H1 (cell line): ENCODE measurements around the gene RAB3GAP2. TPM values are rescaled to one million over a fixed set of nuclear protein-coding genes. Genes with fewer than 3 reads are reported as not detected.

Experiments
- CTCF ChIA-PET: fragments of 300-600 bp; sonication (Branson Sonifier 250); formaldehyde crosslinking; loops from one replicate; lab custom pipeline; 2021; ENCODE audit not compliant: partially characterized antibody; lab: Charles Lee
- POLR2A ChIA-PET: fragments of 300-600 bp; sonication (Branson Sonifier 250); formaldehyde crosslinking; loops from one replicate; lab custom pipeline; 2021; ENCODE audit warnings: inconsistent platforms; ENCODE audit not compliant: partially characterized antibody; lab: Charles Lee
- DNase-seq, 2 experiments: peaks; one replicate each; pipeline versions ENCODE4 v3.0.0 to v3.0.0-alpha.2; 2010 to 2022; ENCODE audit warnings: low spot score in 2 of 2, low read depth in 1 of 2, mixed read lengths in 1 of 2
- FAIRE-seq: peaks from 2 replicates; lab custom pipeline; 2011; peaks lifted over from hg19 to GRCh38; lab: Jason Lieb, UNC
- H2AFZ ChIP-seq: 2 replicates; pipeline ENCODE4 v1.8.1; 2012; ENCODE audit warnings: low read length, inconsistent platforms
- H2AK5ac ChIP-seq: 2 replicates; pipeline ENCODE4 v1.6.1; 2013; ENCODE audit warnings: low read depth, low read length
- H2BK120ac ChIP-seq: replicated peaks from 2 replicates; pipeline ENCODE3; 2013; ENCODE audit warnings: low read depth, low read length, inconsistent platforms
- H2BK12ac ChIP-seq: 2 replicates; pipeline ENCODE4 v1.6.1; 2013; ENCODE audit warnings: low read depth, low read length
- H2BK15ac ChIP-seq: 2 replicates; pipeline ENCODE4 v1.6.1; 2013; ENCODE audit warnings: low read length
- H2BK20ac ChIP-seq: 2 replicates; pipeline ENCODE4 v1.6.1; 2013; ENCODE audit warnings: low read length
- H2BK5ac ChIP-seq: 2 replicates; pipeline ENCODE4 v1.6.1; 2013; ENCODE audit warnings: low read depth, low read length
- H3K14ac ChIP-seq: 2 replicates; pipeline ENCODE4 v1.6.1; 2013; ENCODE audit warnings: inconsistent platforms; ENCODE audit not compliant: insufficient read length
- H3K18ac ChIP-seq: 2 replicates; pipeline ENCODE4 v1.6.1; 2013; ENCODE audit warnings: low read length; ENCODE audit errors: extremely low read depth
- H3K23ac ChIP-seq: 2 replicates; pipeline ENCODE4 v1.6.1; 2013; ENCODE audit warnings: inconsistent platforms; ENCODE audit not compliant: insufficient read length
- H3K23me2 ChIP-seq: 2 replicates; pipeline ENCODE4 v1.6.1; 2013; ENCODE audit warnings: low read depth, low read length
- H3K27ac ChIP-seq: 2 replicates; pipeline ENCODE4 v1.6.1; 2011; ENCODE audit warnings: low read depth, low read length, inconsistent platforms
- H3K27me3 ChIP-seq, 4 experiments: replicated peaks in 1 of 4; 1 replicate in 1 of 4; 2 replicates in 3 of 4; pipeline versions ENCODE4 v1.6.1 to v1.8.1; 2011 to 2013; ENCODE audit warnings: low read length in 3 of 4, mild to moderate bottlenecking in 3 of 4, inconsistent platforms in 2 of 4, mixed read lengths in 2 of 4, moderate library complexity in 1 of 4; ENCODE audit not compliant: control insufficient read depth in 3 of 4, insufficient read depth in 3 of 4; ENCODE audit errors: extremely low read depth in 1 of 4
- H3K36me3 ChIP-seq, 4 experiments: 2 replicates each; pipeline versions ENCODE4 v1.6.1 to v1.8.1; 2011 to 2013; ENCODE audit warnings: mild to moderate bottlenecking in 4 of 4, low read length in 3 of 4, moderate library complexity in 2 of 4, control low read depth in 1 of 4, inconsistent platforms in 1 of 4; ENCODE audit not compliant: insufficient read depth in 4 of 4, control insufficient read depth in 2 of 4
- H3K4ac ChIP-seq: replicated peaks from 2 replicates; pipeline ENCODE3; 2013; ENCODE audit warnings: low read length, low read depth, mixed read lengths, inconsistent platforms; ENCODE audit not compliant: insufficient read length
- H3K4me1 ChIP-seq, 4 experiments: replicated peaks in 1 of 4; 1 replicate in 1 of 4; 2 replicates in 3 of 4; pipeline versions ENCODE4 v1.6.1 to v1.8.1; 2011 to 2013; ENCODE audit warnings: low read length in 3 of 4, inconsistent platforms in 2 of 4, mixed read lengths in 1 of 4; ENCODE audit not compliant: insufficient read depth in 4 of 4, control insufficient read depth in 3 of 4
- H3K4me2 ChIP-seq, 2 experiments: 2 replicates each; pipeline versions ENCODE4 v1.6.1 to v1.8.1; 2011 to 2013; ENCODE audit warnings: low read depth in 2 of 2, low read length in 2 of 2, control low read depth in 1 of 2, inconsistent platforms in 1 of 2, mild to moderate bottlenecking in 1 of 2; ENCODE audit not compliant: insufficient read depth in 1 of 2
- H3K4me3 ChIP-seq, 4 experiments: fragments of 200-600, 300-600 bp in 1 of 4; sonication (generic), shearing (Covaris generic), sonication (Bioruptor Twin) in 1 of 4; 2 replicates each; pipeline versions ENCODE4 v1.5.1 to v1.8.1; 2011 to 2016; ENCODE audit warnings: low read length in 4 of 4, low read depth in 3 of 4, control low read depth in 2 of 4, inconsistent platforms in 2 of 4, mild to moderate bottlenecking in 2 of 4, mixed read lengths in 1 of 4, moderate library complexity in 1 of 4; ENCODE audit not compliant: insufficient read depth in 2 of 4; ENCODE audit errors: extremely low read depth in 1 of 4
- H3K56ac ChIP-seq: replicated peaks from 2 replicates; pipeline ENCODE3; 2013; ENCODE audit warnings: low read depth, mild to moderate bottlenecking, mixed read lengths, low read length, inconsistent platforms; ENCODE audit not compliant: insufficient read length
- H3K79me1 ChIP-seq: 2 replicates; pipeline ENCODE4 v1.6.1; 2013; ENCODE audit warnings: low read depth, low read length, control low read depth
- H3K79me2 ChIP-seq, 2 experiments: 2 replicates each; pipeline versions ENCODE4 v1.6.1 to v1.8.1; 2012 to 2013; ENCODE audit warnings: low read length in 2 of 2, mild to moderate bottlenecking in 2 of 2, inconsistent platforms in 1 of 2; ENCODE audit not compliant: insufficient read depth in 2 of 2, control insufficient read depth in 1 of 2
- H3K9ac ChIP-seq, 4 experiments: replicated peaks in 1 of 4; 1 replicate in 1 of 4; 2 replicates in 3 of 4; pipeline versions ENCODE4 v1.6.1 to v1.8.1; 2011 to 2013; ENCODE audit warnings: low read depth in 3 of 4, low read length in 3 of 4, control low read depth in 2 of 4, mild to moderate bottlenecking in 2 of 4, moderate library complexity in 2 of 4, inconsistent platforms in 1 of 4; ENCODE audit errors: extremely low read depth in 1 of 4
- H3K9me3 ChIP-seq, 2 experiments: 2 replicates each; pipeline versions ENCODE4 v1.6.1 to v1.8.1; 2012 to 2013; ENCODE audit warnings: mild to moderate bottlenecking in 2 of 2, moderate library complexity in 2 of 2, control low read depth in 1 of 2, inconsistent platforms in 1 of 2, low read depth in 1 of 2, low read length in 1 of 2, mixed read lengths in 1 of 2; ENCODE audit not compliant: insufficient read depth in 2 of 2
- H4K20me1 ChIP-seq, 2 experiments: replicated peaks in 1 of 2; 2 replicates each; pipeline versions ENCODE3 to v1.8.1; 2011 to 2013; ENCODE audit warnings: inconsistent platforms in 2 of 2, low read length in 2 of 2, mild to moderate bottlenecking in 1 of 2; ENCODE audit not compliant: insufficient read depth in 2 of 2, control insufficient read depth in 1 of 2
- H4K5ac ChIP-seq: 2 replicates; pipeline ENCODE4 v1.6.1; 2013; ENCODE audit warnings: low read length, low read depth, mixed read lengths, inconsistent platforms; ENCODE audit not compliant: insufficient read length
- H4K8ac ChIP-seq: 2 replicates; pipeline ENCODE4 v1.8.0; 2013; ENCODE audit warnings: mild to moderate bottlenecking, moderate library complexity, low read length, inconsistent platforms; ENCODE audit not compliant: insufficient read depth; ENCODE audit errors: extremely low read depth
- H4K91ac ChIP-seq: replicated peaks from 2 replicates; pipeline ENCODE3; 2013; ENCODE audit warnings: low read length, mixed read lengths, inconsistent platforms; ENCODE audit not compliant: insufficient read length
- CBX5 ChIP-seq: fragments of 300-800, 300-1000 bp; sonication (generic); IDR thresholded peaks from 2 replicates; pipeline ENCODE4 v1.7.1; 2016; ENCODE audit warnings: antibody characterized with exemption, low read length, low read depth
- RNF2 ChIP-seq: fragments of 200-900, 300-1000 bp; sonication (generic); IDR thresholded peaks from 2 replicates; pipeline ENCODE4 v1.7.1; 2016; ENCODE audit warnings: borderline replicate concordance, low read depth, mild to moderate bottlenecking, antibody characterized with exemption, low read length; ENCODE audit not compliant: poor library complexity, severe bottlenecking; ENCODE audit errors: missing control alignments
- SAP30 ChIP-seq: fragments of 300-600 bp; sonication (generic); IDR thresholded peaks from 2 replicates; pipeline ENCODE4 v1.7.1; 2012; ENCODE audit warnings: low read length, moderate library complexity, mild to moderate bottlenecking, inconsistent platforms; ENCODE audit not compliant: insufficient read depth, insufficient replicate concordance
- TBP ChIP-seq: IDR thresholded peaks from 2 replicates; pipeline ENCODE4 v1.6.1; 2011; ENCODE audit warnings: low read depth, low read length, improper control_type of control experiment
- TEAD4 ChIP-seq: IDR thresholded peaks from 2 replicates; pipeline ENCODE4 v1.6.1; 2012; ENCODE audit warnings: low read depth, low read length, inconsistent platforms, mixed read lengths
- WGBS, 2 experiments: shearing (Covaris generic) in 1 of 2; methylation state at CpG; one replicate each; pipeline versions ENCODE4 v1.1.6 to v1.1.7; 2013 to 2015; ENCODE audit warnings: low lambda C conversion rate in 2 of 2, mixed read lengths in 2 of 2, inconsistent platforms in 1 of 2, low coverage in 1 of 2, missing lambda C conversion rate in 1 of 2; ENCODE audit not compliant: insufficient replicate concordance in 2 of 2, insufficient coverage in 1 of 2, insufficient read length in 1 of 2; ENCODE audit errors: extremely low coverage in 1 of 2, missing lambda C conversion rate in 1 of 2; 5-methylcytosine and 5-hydroxymethylcytosine counted together
- polyA plus RNA-seq, 7 experiments: library from polyadenylated mRNA; depleted of rRNA in 3 of 7; stranded (reverse) in 5 of 7; unstranded in 2 of 7; fragments of >200 nt in 5 of 7; fragments of 200-250 nt in 2 of 7; gene quantifications; 1 replicate in 5 of 7; 2 replicates in 1 of 7; 4 replicates in 1 of 7; pipeline versions ENCODE4 v1.2.1 to v1.2.3, GENCODE V29; 2011 to 2013; ENCODE audit warnings: missing spikeins in 2 of 7, mixed read lengths in 2 of 7
- total RNA-seq: library from RNA; stranded (reverse); fragmentation: NEBNext Ultra II Directional; extraction: Animal tissue kit (Norgen Biotek cat#: 25700); gene quantifications from 2 replicates; pipeline ENCODE4 v1.2.1, GENCODE V29; 2021
- TF ChIP-seq, protein P1 (sequence below), 3 experiments: IDR thresholded peaks; 1 replicate in 2 of 3; 2 replicates in 1 of 3; pipeline versions ENCODE4 v1.5.1 to v1.6.1; 2011; ENCODE audit warnings: low read length in 3 of 3, mild to moderate bottlenecking in 3 of 3, inconsistent platforms in 2 of 3, low read depth in 1 of 3, moderate library complexity in 1 of 3; ENCODE audit not compliant: insufficient read depth in 1 of 3; ENCODE audit errors: control extremely low read depth in 1 of 3

The RAB3GAP2 gene
- total and polyA plus RNA-seq, 2 of the 8 experiments (the other 6 are each of a cell fraction or from before 2014, with no cell fraction given) = 19.7 to 52.7 TPM

DNA sequence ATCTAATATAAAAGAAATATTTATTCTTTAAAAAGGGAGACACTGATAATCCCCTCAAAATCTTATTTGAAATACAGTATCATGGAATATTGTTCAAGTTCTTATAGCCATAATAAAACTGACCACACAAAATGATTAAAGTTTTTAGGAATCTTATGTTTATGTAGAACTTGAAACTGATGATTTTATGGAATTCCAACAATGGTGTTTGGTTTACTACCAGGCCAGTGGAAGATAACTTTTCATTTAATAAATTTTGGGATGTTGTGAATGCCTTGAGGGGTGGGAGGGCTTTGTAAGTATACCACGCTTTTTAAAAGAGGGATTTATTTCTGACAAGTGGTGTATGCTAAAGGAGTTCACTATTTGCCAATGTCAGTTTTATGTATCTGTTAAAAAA is 87.7 kb downstream of the RAB3GAP2 start:
- no peaks in the 10 kb centered on the region for H3K79me1 ChIP-seq
- FAIRE-seq = no peak
- no peak overlapping the region for H3K27ac ChIP-seq

More for the DNA sequence above, 87.7 kb downstream of the RAB3GAP2 start:
- Histone ChIP-seq H4K5ac (no peak overlapping the region), H3K4me1 (no peaks in the 10 kb centered on the region), H2BK120ac (no peak overlapping the region), H3K14ac (no peak overlapping the region), H2BK20ac (no peak overlapping the region), H2BK15ac (no peak overlapping the region), H3K23ac (no peak overlapping the region), H3K9me3 (no peaks in the 10 kb centered on the region), H3K4me3 (no peak overlapping the region), H3K18ac (no peak overlapping the region), H3K36me3 (peaks cover 3 to 57% (median 17%) of the 10 kb centered on the region in 4 experiments; a peak in 7 of 8 replicates), H3K79me2 (no peaks in the 10 kb centered on the region), H2BK12ac (no peak overlapping the region), H3K27me3 (no peaks in the 10 kb centered on the region), H4K20me1 (no peaks in the 10 kb centered on the region), H4K91ac (no peak overlapping the region), H2BK5ac (no peak overlapping the region), H2AK5ac (no peak overlapping the region), H3K4me2 (no peak overlapping the region), H3K56ac (no peak overlapping the region), H3K4ac (no peak overlapping the region), H2AFZ (no peak overlapping the region), H3K9ac (no peak overlapping the region), H4K8ac (no peak overlapping the region), H3K23me2 (no peaks in the 10 kb centered on the region)
- CTCF ChIA-PET = interaction anchor here (0.6 to 1.0 kb wide), 4 partner anchors 24 to 549 kb away, joined by 3 to 5 read pairs (median 3); no protein-coding TSS in a partner anchor
- POLR2A ChIA-PET = interaction anchor here (0.6 kb wide), 1 partner anchor 147 kb away, joined by 3 read pairs; no protein-coding TSS in a partner anchor
- no peak for DNase-seq
- 87% methylated on average over 1 of the region's 1 CpG; no CpG with 5 or more reads in 1 of the 2 experiments for WGBS, 2 experiments
- TF ChIP-seq SAP30 (no peak), TEAD4 (no peak), RNF2 (no peak), TBP (no peak), CBX5 (no peak)
- TF ChIP-seq, protein P1, sequence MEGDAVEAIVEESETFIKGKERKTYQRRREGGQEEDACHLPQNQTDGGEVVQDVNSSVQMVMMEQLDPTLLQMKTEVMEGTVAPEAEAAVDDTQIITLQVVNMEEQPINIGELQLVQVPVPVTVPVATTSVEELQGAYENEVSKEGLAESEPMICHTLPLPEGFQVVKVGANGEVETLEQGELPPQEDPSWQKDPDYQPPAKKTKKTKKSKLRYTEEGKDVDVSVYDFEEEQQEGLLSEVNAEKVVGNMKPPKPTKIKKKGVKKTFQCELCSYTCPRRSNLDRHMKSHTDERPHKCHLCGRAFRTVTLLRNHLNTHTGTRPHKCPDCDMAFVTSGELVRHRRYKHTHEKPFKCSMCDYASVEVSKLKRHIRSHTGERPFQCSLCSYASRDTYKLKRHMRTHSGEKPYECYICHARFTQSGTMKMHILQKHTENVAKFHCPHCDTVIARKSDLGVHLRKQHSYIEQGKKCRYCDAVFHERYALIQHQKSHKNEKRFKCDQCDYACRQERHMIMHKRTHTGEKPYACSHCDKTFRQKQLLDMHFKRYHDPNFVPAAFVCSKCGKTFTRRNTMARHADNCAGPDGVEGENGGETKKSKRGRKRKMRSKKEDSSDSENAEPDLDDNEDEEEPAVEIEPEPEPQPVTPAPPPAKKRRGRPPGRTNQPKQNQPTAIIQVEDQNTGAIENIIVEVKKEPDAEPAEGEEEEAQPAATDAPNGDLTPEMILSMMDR (IDR thresholded peaks at IDR 0.05; ENCODE audit: control extremely low read depth in 1 of 3, insufficient read depth in 1 of 3, low read depth in 1 of 3, low read length in 3 of 3) = no peak
- TF ChIP-seq, all 59 proteins: peak for 0
